ENCODE data around the gene PRKCQ.

PRKCQ gene

DNA sequence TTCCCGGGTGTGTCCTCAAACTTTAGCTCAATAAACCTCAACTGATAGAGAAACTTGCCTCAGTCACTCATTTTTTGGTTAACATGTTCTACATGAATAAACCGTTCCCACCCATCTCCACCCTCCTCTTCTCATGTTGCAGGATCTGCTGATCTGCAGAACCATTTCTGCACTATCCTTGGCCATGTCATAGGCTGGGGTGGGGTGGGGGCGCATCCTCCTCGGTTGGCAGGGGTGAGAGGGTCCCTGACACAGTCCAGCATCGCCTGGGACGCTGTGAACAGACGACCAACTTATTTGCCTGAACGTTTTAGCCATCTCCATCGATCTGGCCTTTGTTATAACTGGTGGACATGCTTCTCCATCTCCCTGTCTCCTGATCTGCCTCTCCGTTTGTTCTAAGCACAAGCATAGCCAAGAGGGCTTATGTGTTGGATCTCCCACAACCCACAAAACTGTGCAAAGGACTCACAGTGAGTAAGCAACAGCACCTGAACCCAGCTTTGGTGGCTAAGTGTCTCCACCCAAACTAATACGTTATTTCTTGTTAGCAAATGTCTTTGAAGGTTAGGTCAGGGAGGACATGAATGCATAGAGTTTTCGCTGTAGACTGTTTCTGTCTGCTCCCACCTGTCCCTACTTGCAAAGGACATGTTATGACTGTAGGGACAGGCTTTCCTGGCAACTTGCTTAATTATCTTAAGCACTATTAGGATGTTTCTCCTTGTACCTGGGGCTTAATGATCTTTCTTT is 51.7 kb downstream of the PRKCQ start:
- no peaks in the 10 kb centered on the region for H3K4me1 ChIP-seq (ENCODE audit: low read depth, poor library complexity, severe bottlenecking)
- H2AFZ ChIP-seq (ENCODE audit: low read depth): no peak overlapping the region
- H3K36me3 ChIP-seq (ENCODE audit: insufficient read depth): no peaks in the 10 kb centered on the region
- H3K9ac ChIP-seq: no peak overlapping the region
- no peak overlapping the region for H3K27ac ChIP-seq
- no peaks in the 10 kb centered on the region for H3K79me2 ChIP-seq (ENCODE audit: insufficient read depth, low read depth)
- TF ChIP-seq CTCF (conservative IDR thresholded peaks at IDR 0.05; ENCODE audit: low read depth, low read length): no peak
- H4K20me1 ChIP-seq (ENCODE audit: insufficient read depth): no peaks in the 10 kb centered on the region
- no peaks in the 10 kb centered on the region for H3K27me3 ChIP-seq (ENCODE audit: insufficient read depth, low read depth)
- H3K4me3 ChIP-seq (IDR thresholded peaks at IDR 0.05; ENCODE audit: insufficient read depth, low read depth, low read length): no peak overlapping the region
- no peak overlapping the region for H3K4me2 ChIP-seq

DNA sequence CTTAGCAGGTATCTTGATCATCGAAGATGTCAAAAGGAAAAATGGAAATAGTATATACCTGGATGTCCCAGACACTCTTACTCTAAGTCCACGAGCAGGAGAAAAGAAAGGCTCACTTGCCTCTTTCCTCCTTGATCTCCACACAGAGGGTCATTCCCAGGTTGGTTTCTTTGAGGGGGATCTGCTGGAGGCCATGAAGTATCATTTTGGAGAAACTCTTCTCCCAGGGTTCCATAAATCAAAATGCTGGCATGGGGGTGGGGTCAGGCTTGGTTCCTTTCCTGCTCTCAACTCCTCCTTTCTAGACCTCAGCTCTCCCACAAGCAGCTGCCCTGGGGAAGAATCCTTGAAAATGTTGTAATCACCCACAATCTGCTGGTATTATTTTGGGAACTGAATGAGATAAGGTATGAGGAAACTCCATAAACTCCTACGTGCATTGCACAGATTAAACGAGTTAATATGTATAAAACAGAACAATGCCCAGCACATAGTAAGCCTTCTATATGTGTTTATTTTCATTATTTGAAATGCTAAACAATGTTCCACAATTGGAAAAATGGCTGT is 54.4 kb downstream of the PRKCQ start:
- Histone ChIP-seq H4K20me1 (ENCODE audit: insufficient read depth) (no peaks in the 10 kb centered on the region), H3K4me2 (no peak overlapping the region), H3K36me3 (ENCODE audit: insufficient read depth) (no peaks in the 10 kb centered on the region), H2AFZ (ENCODE audit: low read depth) (no peak overlapping the region), H3K79me2 (ENCODE audit: insufficient read depth, low read depth) (no peaks in the 10 kb centered on the region), H3K27me3 (ENCODE audit: insufficient read depth, low read depth) (no peaks in the 10 kb centered on the region), H3K4me1 (ENCODE audit: low read depth, poor library complexity, severe bottlenecking) (no peaks in the 10 kb centered on the region), H3K9ac (no peak overlapping the region), H3K27ac (no peak overlapping the region), H3K4me3 (IDR thresholded peaks at IDR 0.05; ENCODE audit: insufficient read depth, low read depth, low read length) (no peak overlapping the region)
- TF ChIP-seq CTCF (conservative IDR thresholded peaks at IDR 0.05; ENCODE audit: low read depth, low read length): no peak

DNA sequence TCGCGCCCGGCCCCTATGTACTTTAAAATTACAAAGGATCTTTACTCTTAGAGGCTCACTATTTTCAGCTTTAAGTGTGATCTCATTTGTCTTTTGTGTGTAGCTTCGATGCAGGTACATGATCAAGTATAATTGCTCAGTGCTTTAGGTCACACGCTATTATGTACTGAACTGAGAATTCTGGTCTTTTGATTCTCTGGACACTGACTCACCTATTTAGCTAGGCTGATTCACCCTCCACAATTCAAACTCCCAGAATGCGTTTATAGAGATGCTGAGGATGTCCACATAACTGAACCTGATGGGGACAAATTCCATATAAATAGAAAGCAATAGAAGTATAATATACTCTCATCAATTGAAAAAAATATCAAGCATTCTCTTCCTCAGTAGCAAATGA is 57.8 kb downstream of the PRKCQ start:
- no peak overlapping the region for H3K9ac ChIP-seq
- H3K4me1 ChIP-seq (ENCODE audit: low read depth, poor library complexity, severe bottlenecking): no peaks in the 10 kb centered on the region
- no peak for TF ChIP-seq CTCF (conservative IDR thresholded peaks at IDR 0.05; ENCODE audit: low read depth, low read length)
- no peaks in the 10 kb centered on the region for H4K20me1 ChIP-seq (ENCODE audit: insufficient read depth)
- H3K4me3 ChIP-seq (IDR thresholded peaks at IDR 0.05; ENCODE audit: insufficient read depth, low read depth, low read length): no peak overlapping the region
- no peak overlapping the region for H3K27ac ChIP-seq
- H3K79me2 ChIP-seq (ENCODE audit: insufficient read depth, low read depth): no peaks in the 10 kb centered on the region
- no peak overlapping the region for H2AFZ ChIP-seq (ENCODE audit: low read depth)
- H3K27me3 ChIP-seq (ENCODE audit: insufficient read depth, low read depth): no peaks in the 10 kb centered on the region
- H3K36me3 ChIP-seq (ENCODE audit: insufficient read depth): no peaks in the 10 kb centered on the region
- no peak overlapping the region for H3K4me2 ChIP-seq

GRCh38 chr10:6520138-6520537 is 59.9 kb downstream of the PRKCQ start:
- H3K27ac ChIP-seq: no peak overlapping the region
- H3K27me3 ChIP-seq (ENCODE audit: insufficient read depth, low read depth): no peaks in the 10 kb centered on the region
- no peak overlapping the region for H3K4me2 ChIP-seq
- H3K4me3 ChIP-seq (IDR thresholded peaks at IDR 0.05; ENCODE audit: insufficient read depth, low read depth, low read length): no peak overlapping the region
- H4K20me1 ChIP-seq (ENCODE audit: insufficient read depth): no peaks in the 10 kb centered on the region
- no peak overlapping the region for H2AFZ ChIP-seq (ENCODE audit: low read depth)
- no peak for TF ChIP-seq CTCF (conservative IDR thresholded peaks at IDR 0.05; ENCODE audit: low read depth, low read length)
- no peaks in the 10 kb centered on the region for H3K79me2 ChIP-seq (ENCODE audit: insufficient read depth, low read depth)
- no peak overlapping the region for H3K9ac ChIP-seq
- H3K36me3 ChIP-seq (ENCODE audit: insufficient read depth): no peaks in the 10 kb centered on the region
- H3K4me1 ChIP-seq (ENCODE audit: low read depth, poor library complexity, severe bottlenecking): no peaks in the 10 kb centered on the region
